SH-SY5Y (cell line): ENCODE measurements around the gene GPATCH8.

Source experiments
- GATA2 ChIP-seq: IDR thresholded peaks from 2 replicates; pipeline ENCODE4 v1.6.1; 2011; ENCODE audit warnings: mild to moderate bottlenecking, low read depth, low read length
- GATA3 ChIP-seq: IDR thresholded peaks from 2 replicates; pipeline ENCODE4 v1.6.1; 2011; ENCODE audit warnings: low read depth, mild to moderate bottlenecking, low read length, moderate library complexity

DNA sequence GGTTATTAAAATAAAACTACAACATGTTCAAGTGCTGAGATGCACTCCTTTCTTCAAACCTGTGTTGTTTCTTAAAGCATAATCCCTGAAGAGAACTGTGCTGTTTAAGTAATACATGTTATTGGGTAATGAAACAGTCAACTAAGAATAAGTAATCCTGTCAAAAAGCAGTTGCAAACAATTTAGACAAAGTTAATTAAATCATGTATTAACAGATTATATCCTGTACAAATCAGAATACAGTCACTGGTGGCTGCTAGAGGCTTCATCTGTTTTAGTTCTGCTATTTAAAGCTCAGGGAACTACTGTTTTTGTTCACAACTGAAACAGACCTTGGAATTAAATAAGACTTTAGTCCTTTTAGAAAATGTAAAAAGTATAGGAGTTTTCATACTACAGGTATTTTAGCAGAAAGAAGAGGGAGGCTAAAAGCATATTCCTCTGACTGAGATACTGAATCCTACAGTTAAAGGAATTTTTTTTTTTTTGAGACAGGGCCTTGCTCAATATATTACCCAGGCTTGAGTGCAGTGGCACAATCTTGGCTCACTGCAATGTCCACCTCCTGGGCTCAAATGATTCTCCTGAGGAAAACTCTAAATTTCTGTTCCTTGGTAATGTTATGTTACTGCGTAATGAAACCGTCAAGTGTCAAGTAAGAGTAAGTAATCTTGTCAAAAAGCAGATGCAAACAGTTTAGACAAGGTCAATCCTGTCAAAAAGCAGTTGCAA lies 86.5 kb downstream of the GPATCH8 start:
- TF ChIP-seq GATA3: no peak
- TF ChIP-seq GATA2: no peak
